ENCODE data around the gene JPH4. TPM values are rescaled to one million over a fixed set of nuclear protein-coding genes. Genes with fewer than 3 reads are reported as not detected.
"Not testable (repeated sequence)": the region's sequence is repeated elsewhere in the genome, so short reads cannot be mapped to it uniquely, and the experiment has no call there.

Gene JPH4
- total RNA-seq, 1 donor = not detected

DNA sequence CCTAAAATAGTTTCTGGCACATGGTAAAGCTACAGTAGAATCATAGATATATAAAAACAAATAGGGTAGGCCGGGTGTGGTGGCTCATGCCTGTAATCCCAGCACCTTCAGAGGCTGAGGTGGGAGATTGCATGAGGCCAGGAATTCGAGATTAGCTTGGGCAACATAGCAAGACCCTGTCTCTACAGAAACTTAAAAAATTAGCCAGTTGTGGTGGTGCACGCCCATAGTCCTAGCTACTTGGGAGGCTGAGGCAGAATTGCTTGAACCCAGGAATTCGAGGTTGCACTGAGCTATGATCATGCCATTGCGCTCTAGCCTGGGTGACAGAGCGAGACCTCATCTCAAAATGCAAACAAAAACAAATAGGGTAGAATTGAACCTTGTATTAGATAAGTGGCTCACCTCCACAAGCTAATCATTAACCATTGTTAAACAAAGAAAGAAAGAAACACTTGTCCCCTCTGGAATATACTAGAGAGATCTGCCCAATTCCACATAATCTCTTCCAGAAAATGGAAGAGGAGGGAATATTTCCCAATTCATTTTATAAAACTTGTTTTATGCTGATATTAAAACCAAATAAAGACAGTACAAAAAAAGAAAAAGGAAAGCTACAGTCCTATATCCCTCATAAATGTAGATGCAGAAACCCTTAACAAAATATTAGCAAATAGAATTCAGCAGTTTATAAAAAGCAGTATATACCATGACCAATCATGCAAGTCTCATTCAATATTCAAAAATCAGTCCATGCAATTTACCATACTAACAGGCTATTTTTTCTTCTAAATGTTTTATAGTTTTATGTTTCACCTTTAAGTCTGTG, 34.9 kb upstream of the JPH4 start:
- Histone ChIP-seq H3K9me3 (ENCODE audit: low read depth, low read length) (no peaks in the 10 kb centered on the region), H3K4me1 (ENCODE audit: insufficient read depth, low read length) (peaks cover 20% of the 10 kb centered on the region), H3K27me3 (ENCODE audit: insufficient read depth, low read length) (peaks cover 5% of the 10 kb centered on the region), H3K4me3 (ENCODE audit: low read length) (no peak overlapping the region)

DNA sequence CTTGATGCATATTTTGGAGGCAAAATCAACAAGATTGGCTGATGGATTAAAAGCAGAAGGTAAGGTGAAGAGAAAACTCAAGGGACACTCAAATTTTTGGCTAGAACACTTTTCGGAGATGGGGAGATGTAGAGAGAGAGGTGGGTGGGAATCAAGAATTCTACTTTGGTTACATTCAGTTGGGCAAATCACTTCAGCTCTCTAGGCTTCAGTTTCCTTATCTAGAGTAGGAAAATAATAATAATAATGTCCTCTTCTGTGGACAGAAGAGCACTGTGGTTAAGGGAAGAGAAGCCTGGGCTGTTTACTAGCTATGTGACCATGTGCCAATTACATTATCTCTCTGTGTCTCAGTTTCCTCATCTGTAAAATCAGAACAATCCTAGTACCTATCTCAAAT, 34.2 kb upstream of the JPH4 start:
- Histone ChIP-seq H3K4me1 (ENCODE audit: insufficient read depth, low read length) (peaks cover 20% of the 10 kb centered on the region), H3K27me3 (ENCODE audit: insufficient read depth, low read length) (peaks cover 5% of the 10 kb centered on the region), H3K4me3 (ENCODE audit: low read length) (no peak overlapping the region), H3K9me3 (ENCODE audit: low read depth, low read length) (no peaks in the 10 kb centered on the region)

GRCh38 chr14:23612354-23612732, 33.8 kb upstream of the JPH4 start:
- Histone ChIP-seq H3K4me1 (ENCODE audit: insufficient read depth, low read length) (peaks cover 20% of the 10 kb centered on the region), H3K4me3 (ENCODE audit: low read length) (no peak overlapping the region), H3K9me3 (ENCODE audit: low read depth, low read length) (no peaks in the 10 kb centered on the region)

GRCh38 chr14:23610815-23611289, 32.3 kb upstream of the JPH4 start:
- H3K9me3 ChIP-seq (ENCODE audit: low read depth, low read length) = no peaks in the 10 kb centered on the region
- H3K4me3 ChIP-seq (ENCODE audit: low read length) = no peak overlapping the region
- no peaks in the 10 kb centered on the region for H3K27me3 ChIP-seq (ENCODE audit: insufficient read depth, low read length)
- peaks cover 20% of the 10 kb centered on the region for H3K4me1 ChIP-seq (ENCODE audit: insufficient read depth, low read length)

More at GRCh38 chr14:23612354-23612732, 33.8 kb upstream of the JPH4 start:
- peaks cover under 1% of the 10 kb centered on the region for H3K27me3 ChIP-seq (ENCODE audit: insufficient read depth, low read length)

DNA sequence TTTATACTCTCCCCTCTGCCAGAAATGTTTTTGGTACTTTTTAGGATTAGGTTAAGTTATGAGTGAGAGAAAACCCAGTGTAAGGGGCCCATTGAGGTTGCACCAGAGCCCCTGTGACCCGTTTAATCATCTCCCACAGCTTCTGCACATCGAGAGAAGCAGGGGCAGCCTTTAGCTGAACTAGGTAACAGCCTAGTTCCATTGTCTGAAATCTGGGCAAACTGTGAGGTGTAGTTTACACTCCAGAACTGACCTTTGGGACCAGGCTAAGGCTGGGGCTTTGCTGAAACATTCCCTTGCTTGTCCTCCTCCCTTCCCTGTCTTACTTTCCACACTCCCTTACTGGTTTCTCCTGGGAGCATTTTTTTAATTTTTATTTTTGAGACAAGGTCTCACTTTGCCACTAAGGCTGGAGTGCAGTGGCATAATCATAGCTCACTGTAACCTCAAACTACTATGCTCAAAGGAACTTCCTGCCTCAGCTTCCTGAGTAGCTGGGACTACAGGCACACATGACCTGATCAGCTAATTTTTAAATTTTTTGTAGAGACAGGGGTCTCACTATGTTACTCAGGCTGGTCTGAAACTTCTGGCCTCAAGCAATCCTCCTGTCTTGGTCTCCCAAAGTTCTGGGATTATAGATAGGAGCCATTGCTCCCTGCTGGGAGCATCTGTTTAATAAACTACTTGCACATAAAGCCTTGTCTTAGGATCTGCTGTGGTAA, 31.7 kb upstream of the JPH4 start:
- no peaks in the 10 kb centered on the region for H3K27me3 ChIP-seq (ENCODE audit: insufficient read depth, low read length)
- H3K4me1 ChIP-seq (ENCODE audit: insufficient read depth, low read length) = peaks cover 20% of the 10 kb centered on the region
- H3K9me3 ChIP-seq (ENCODE audit: low read depth, low read length) = no peaks in the 10 kb centered on the region
- H3K4me3 ChIP-seq (ENCODE audit: low read length) = no peak overlapping the region

DNA sequence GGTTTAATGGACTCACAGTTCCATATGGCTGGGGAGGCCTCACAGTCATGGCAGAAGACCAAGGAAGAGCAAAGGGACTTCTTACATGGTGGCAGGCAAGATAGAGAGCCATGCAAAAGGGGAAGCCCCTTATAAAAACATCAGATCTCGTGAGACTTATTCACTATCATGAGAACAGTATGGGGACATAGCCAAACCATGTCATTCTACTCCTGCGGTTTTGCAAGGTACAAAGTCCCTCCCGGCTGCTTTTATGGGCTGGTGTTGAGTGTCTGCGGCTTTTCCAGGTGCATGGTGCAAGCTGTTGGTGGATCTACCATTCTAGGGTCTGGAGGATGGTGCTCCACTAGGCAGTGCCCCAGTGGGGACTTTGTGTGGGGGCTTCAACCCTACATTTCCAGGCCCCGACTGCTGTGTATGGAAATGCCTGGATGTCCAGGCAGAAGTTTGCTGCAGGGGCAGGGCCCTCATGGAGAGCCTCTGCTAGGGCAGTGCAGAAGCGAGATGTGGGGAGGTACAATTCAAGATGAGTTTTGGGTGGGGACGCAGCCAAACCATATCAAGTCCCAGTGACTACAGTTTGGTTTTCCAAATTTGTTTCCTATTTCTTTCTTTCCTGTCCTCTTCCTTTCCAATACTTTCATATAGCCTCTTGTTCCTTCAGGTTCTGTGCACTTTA, 31.0 kb upstream of the JPH4 start:
- H3K9me3 ChIP-seq (ENCODE audit: low read depth, low read length); H3K4me3 ChIP-seq (ENCODE audit: low read length); H3K27me3 ChIP-seq (ENCODE audit: insufficient read depth, low read length): not testable (repeated sequence)
- peaks cover 20% of the 10 kb centered on the region for H3K4me1 ChIP-seq (ENCODE audit: insufficient read depth, low read length)

- H3K27me3 ChIP-seq (ENCODE audit: insufficient read depth, low read length) = no peaks in the 10 kb centered on the region
- H3K9me3 ChIP-seq (ENCODE audit: low read depth, low read length) = no peaks in the 10 kb centered on the region
- peaks cover 20% of the 10 kb centered on the region for H3K4me1 ChIP-seq (ENCODE audit: insufficient read depth, low read length)
- H3K4me3 ChIP-seq (ENCODE audit: low read length) = no peak overlapping the region
Measured at GRCh38 chr14:23609001-23609400, 30.4 kb upstream of the JPH4 start.

DNA sequence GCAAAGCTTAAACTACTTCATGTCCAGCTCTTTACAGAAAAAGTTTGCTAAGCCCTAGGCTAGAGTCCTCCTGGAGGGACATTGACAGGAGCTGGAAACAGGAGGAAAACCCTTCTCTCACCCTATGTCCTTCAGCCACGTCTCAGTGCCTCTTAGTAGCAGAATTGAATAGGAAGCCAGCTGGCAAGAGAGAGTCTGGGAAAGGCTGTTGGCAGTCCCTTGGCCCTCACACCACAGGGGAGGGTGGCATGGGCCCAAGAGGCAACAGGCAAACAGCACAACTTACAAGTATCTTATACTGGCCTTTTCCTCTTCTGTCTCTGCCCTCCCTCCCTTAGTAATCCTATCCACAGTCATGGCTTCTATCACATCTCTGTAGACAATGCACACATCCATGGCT, 29.9 kb upstream of the JPH4 start:
- Histone ChIP-seq H3K9me3 (ENCODE audit: low read depth, low read length) (no peaks in the 10 kb centered on the region), H3K4me1 (ENCODE audit: insufficient read depth, low read length) (peaks cover 20% of the 10 kb centered on the region), H3K27me3 (ENCODE audit: insufficient read depth, low read length) (no peaks in the 10 kb centered on the region), H3K4me3 (ENCODE audit: low read length) (no peak overlapping the region)

GRCh38 chr14:23605931-23606585, 27.5 kb upstream of the JPH4 start:
- no peaks in the 10 kb centered on the region for H3K9me3 ChIP-seq (ENCODE audit: low read depth, low read length)
- H3K4me1 ChIP-seq (ENCODE audit: insufficient read depth, low read length) = peaks cover 16% of the 10 kb centered on the region
- no peaks in the 10 kb centered on the region for H3K27me3 ChIP-seq (ENCODE audit: insufficient read depth, low read length)
- H3K4me3 ChIP-seq (ENCODE audit: low read length) = no peak overlapping the region

DNA sequence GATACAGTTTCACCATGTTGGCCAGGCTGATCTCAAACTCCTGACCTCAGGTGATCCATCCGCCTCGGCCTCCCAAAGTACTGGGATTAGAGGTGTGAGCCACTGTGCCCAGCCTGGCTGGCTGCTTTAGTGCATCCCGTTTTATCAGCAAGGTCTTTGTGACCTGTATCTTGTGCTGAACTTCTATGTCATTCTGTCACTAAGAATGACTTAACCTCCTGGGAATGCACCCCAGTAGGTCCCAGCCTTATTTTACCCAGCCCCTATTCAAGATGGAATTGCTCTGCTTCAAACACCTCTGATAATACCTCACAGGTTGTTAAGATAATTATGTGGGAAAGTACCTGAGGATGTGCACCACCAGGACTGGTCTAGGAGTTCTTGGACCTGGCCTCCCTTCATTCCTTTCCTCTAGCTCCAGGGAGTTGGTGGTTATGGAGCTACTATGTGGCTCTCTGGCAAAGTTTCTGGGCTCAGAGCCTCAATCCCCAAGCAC, 26.1 kb upstream of the JPH4 start:
- peaks cover 3% of the 10 kb centered on the region for H3K4me1 ChIP-seq (ENCODE audit: insufficient read depth, low read length)
- no peaks in the 10 kb centered on the region for H3K9me3 ChIP-seq (ENCODE audit: low read depth, low read length)
- no peak overlapping the region for H3K4me3 ChIP-seq (ENCODE audit: low read length)
- H3K27me3 ChIP-seq (ENCODE audit: insufficient read depth, low read length) = no peaks in the 10 kb centered on the region

DNA sequence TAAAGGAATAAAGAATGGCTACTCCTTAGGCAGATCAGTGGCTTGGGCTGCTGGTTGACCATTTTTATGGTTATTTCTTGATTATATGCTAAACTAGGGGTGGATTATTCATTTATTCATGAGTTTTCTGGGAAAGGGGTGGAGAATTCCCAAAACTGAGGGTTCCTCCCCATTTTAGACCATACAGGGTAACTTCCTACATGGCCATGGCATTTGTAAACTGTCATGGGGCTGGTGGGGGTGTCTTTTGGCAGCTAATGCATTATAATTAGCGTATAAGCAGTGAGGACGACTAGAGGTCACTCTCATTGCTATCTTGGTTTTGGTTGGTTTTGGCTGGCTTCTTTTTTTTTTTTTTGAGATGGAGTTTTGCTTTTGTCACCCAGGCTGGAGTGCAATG, 25.6 kb upstream of the JPH4 start:
- H3K9me3 ChIP-seq (ENCODE audit: low read depth, low read length) = no peaks in the 10 kb centered on the region
- H3K27me3 ChIP-seq (ENCODE audit: insufficient read depth, low read length) = no peaks in the 10 kb centered on the region
- no peaks in the 10 kb centered on the region for H3K4me1 ChIP-seq (ENCODE audit: insufficient read depth, low read length)
- no peak overlapping the region for H3K4me3 ChIP-seq (ENCODE audit: low read length)

DNA sequence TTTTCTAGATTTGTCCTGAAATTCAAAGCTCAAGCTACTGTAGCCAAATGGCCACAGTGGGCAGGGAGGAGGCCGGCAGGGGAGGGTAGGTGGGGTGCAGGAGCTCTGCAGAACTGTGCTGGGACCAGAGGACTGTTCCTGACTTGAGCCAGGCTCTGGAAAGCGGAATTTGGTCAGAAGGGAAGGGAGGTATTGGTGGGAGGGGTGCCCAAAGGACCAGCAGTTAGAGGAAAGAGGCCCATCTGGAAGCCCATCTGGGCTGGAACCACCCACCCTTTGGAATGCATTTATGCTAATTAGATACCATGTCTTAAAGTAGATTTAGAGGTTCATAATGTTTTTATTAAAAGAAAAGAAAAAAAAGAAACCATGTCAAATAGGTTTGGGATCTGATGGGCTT, 24.5 kb upstream of the JPH4 start:
- no peaks in the 10 kb centered on the region for H3K4me1 ChIP-seq (ENCODE audit: insufficient read depth, low read length)
- H3K9me3 ChIP-seq (ENCODE audit: low read depth, low read length) = no peaks in the 10 kb centered on the region
- H3K4me3 ChIP-seq (ENCODE audit: low read length) = no peak overlapping the region
- no peaks in the 10 kb centered on the region for H3K27me3 ChIP-seq (ENCODE audit: insufficient read depth, low read length)

- no peaks in the 10 kb centered on the region for H3K9me3 ChIP-seq (ENCODE audit: low read depth, low read length)
- H3K4me3 ChIP-seq (ENCODE audit: low read length) = no peak overlapping the region
- H3K4me1 ChIP-seq (ENCODE audit: insufficient read depth, low read length) = no peaks in the 10 kb centered on the region
- no peaks in the 10 kb centered on the region for H3K27me3 ChIP-seq (ENCODE audit: insufficient read depth, low read length)
Measured at GRCh38 chr14:23602181-23603095, 23.8 kb upstream of the JPH4 start.

DNA sequence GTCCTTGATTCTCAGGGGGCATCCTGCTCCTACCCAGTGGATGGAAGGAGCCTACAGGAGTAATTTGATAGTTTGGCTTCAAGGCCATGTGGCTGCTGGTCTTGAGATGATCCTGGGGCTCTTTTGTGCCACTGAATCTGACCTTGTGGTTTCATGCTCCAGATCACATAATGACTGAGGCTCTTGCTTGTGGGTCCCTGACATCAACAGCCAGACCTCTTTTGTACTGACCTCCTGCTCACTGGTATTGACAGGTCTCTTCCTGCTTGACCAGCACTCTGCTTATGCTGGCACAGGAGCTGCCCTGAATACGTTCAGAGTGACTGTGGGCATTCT, 23.2 kb upstream of the JPH4 start:
- H3K4me3 ChIP-seq (ENCODE audit: low read length) = no peak overlapping the region
- H3K9me3 ChIP-seq (ENCODE audit: low read depth, low read length) = no peaks in the 10 kb centered on the region
- H3K4me1 ChIP-seq (ENCODE audit: insufficient read depth, low read length) = no peaks in the 10 kb centered on the region
- H3K27me3 ChIP-seq (ENCODE audit: insufficient read depth, low read length) = no peaks in the 10 kb centered on the region
